Type B pancreatic cell (in vitro differentiated cells): ENCODE results near the gene EXTL2. TPM values are rescaled to one million over a fixed set of nuclear protein-coding genes. Genes with fewer than 3 reads are reported as not detected.

Experiments used
- total RNA-seq: library from RNA; stranded (reverse); gene quantifications from 2 replicates; pipeline ENCODE4 v1.2.1, GENCODE V29; 2021; ENCODE audit warnings: low replicate concordance

EXTL2 gene
- total RNA-seq, 1 donor from 2014 or later: 40.1 TPM

Other genes starting within 250 kb of the EXTL2 start
- 0.74 and 37.0 TPM in 2 replicates for gene VCAM1, start 175.1 kb downstream of the EXTL2 start, total RNA-seq
- 30.1 and 37.5 TPM in 2 replicates for gene SLC30A7, start 1.2 kb upstream of the EXTL2 start, total RNA-seq
- 37.7 and 62.0 TPM in 2 replicates for gene DPH5, start 130.9 kb upstream of the EXTL2 start, total RNA-seq